Right lobe of liver (tissue), 6 donors: Measurements from ENCODE around the gene CPNE7. TPM values are rescaled to one million over a fixed set of nuclear protein-coding genes. Genes with fewer than 3 reads are reported as not detected.
"Not testable (repeated sequence)": the region's sequence is repeated elsewhere in the genome, so short reads cannot be mapped to it uniquely, and the experiment has no call there.

Source experiments
- ATAC-seq, 4 donors: fragments of 200-7000 bp; cut with Tn5 transposase; one replicate each; pipeline ENCODE4 v1.9.1; 2020; ENCODE audit warnings: mild to moderate bottlenecking in 4 of 4, moderate library complexity in 4 of 4
- DNase-seq, 3 donors: peaks; one replicate each; pipeline ENCODE4 v3.0.0-alpha.2; 2020
- H3K27ac ChIP-seq, 3 donors: fragments of 200-600 bp; one replicate each; pipeline ENCODE4 v1.8.0; 2022
- H3K27me3 ChIP-seq, 2 donors: fragments of 200-600 bp; one replicate each; pipeline ENCODE4 v1.8.0; 2022
- H3K36me3 ChIP-seq, 4 donors: fragments of 200-600 bp; sonication (generic) in 1 of 4; one replicate each; pipeline versions ENCODE4 v1.5.1 to v1.8.0; 2017 to 2022; ENCODE audit warnings: control low read depth in 1 of 4
- H3K4me1 ChIP-seq, 4 donors: fragments of 200-600 bp; sonication (generic) in 1 of 4; one replicate each; pipeline versions ENCODE4 v1.5.1 to v1.8.0; 2017 to 2022; ENCODE audit warnings: control low read depth in 1 of 4
- H3K4me3 ChIP-seq, 3 donors: fragments of 200-600 bp; one replicate each; pipeline ENCODE4 v1.8.0; 2022
- H3K9me3 ChIP-seq, 4 donors: fragments of 200-600 bp; sonication (generic) in 1 of 4; one replicate each; pipeline versions ENCODE4 v1.5.1 to v1.8.0; 2017 to 2022; ENCODE audit warnings: control low read depth in 1 of 4
- CTCF ChIP-seq, 4 donors: fragments of 200-600 bp in 3 of 4; fragments of 450-650 bp in 1 of 4; IDR thresholded peaks; one replicate each; pipeline versions ENCODE4 v1.5.1 to v1.8.0; 2016 to 2022; ENCODE audit warnings: antibody characterized with exemption in 4 of 4, mild to moderate bottlenecking in 2 of 4
- POLR2A ChIP-seq: fragments of 450-650 bp; IDR thresholded peaks from one replicate; pipeline ENCODE4 v1.6.1; 2017; ENCODE audit warnings: antibody characterized with exemption, mild to moderate bottlenecking
- WGBS: methylation state at CpG from one replicate; pipeline ENCODE4 v1.1.6; 2018; ENCODE audit warnings: low coverage, low lambda C conversion rate; ENCODE audit not compliant: insufficient coverage; ENCODE audit errors: missing lambda C conversion rate; 5-methylcytosine and 5-hydroxymethylcytosine counted together
- intact Hi-C, 2 donors: fragments of 100-400 bp; cut with DNase I; formaldehyde crosslinking; loops; one replicate each; pipeline versions ENCODE4 v1.11.2 to v1.14.1; 2022
- total RNA-seq, 6 experiments: library from RNA; depleted of rRNA in 2 of 6; stranded (reverse); fragments of >200 nt in 2 of 6; fragmentation: NEBNext Ultra II Directional in 3 of 6; extraction: Animal tissue kit (Norgen Biotek cat#: 25700) in 3 of 6; gene quantifications; one replicate each; pipeline versions ENCODE4 v1.1.0 to v1.2.4, GENCODE V29; 2016 to 2023
- donor health status: DM: no; HTN: yes; CAD: no.
- donor health status: DM: no; HTN: no; CAD: no.
- donor health status: DM: no; HTN: no; CAD: no.
- donor health status: DM: no; HTN: yes; CAD: no.
- donor health status: DM: no; HTN: yes; CAD: no.

The CPNE7 gene
- total RNA-seq, 6 experiments from 2014 or later: 0.33 to 3.7 (median 0.77) TPM

- TF ChIP-seq POLR2A (no peak), CTCF (IDR thresholded peaks at IDR 0.05) (no peak)
- Histone ChIP-seq H3K27me3 (no peaks in the 10 kb centered on the region), H3K9me3 (no peaks in the 10 kb centered on the region), H3K27ac (no peak overlapping the region), H3K4me1 (peaks cover 0 to 14% (median 0%) of the 10 kb centered on the region in 4 donors), H3K36me3 (peaks cover 0 to under 1% (median 0%) of the 10 kb centered on the region in 4 donors), H3K4me3 (no peak overlapping the region)
- DNase-seq (no peak), ATAC-seq (no peak)
- WGBS: 100% methylated on average over 1 of the region's 23 CpGs
- intact Hi-C loops: no loop called here
Observed at GRCh38 chr16:89569506-89570341, 5.8 kb upstream of the CPNE7 start.

GRCh38 chr16:89570342-89570923 lies 5.1 kb upstream of the CPNE7 start:
- intact Hi-C loops: no loop called here
- no peak for ATAC-seq

GRCh38 chr16:89570983-89571598 lies 4.5 kb upstream of the CPNE7 start:
- H3K27me3 ChIP-seq, DNase-seq, H3K27ac ChIP-seq, H3K4me3 ChIP-seq, H3K9me3 ChIP-seq, H3K36me3 ChIP-seq, ATAC-seq, intact Hi-C loops: not testable (repeated sequence)
- WGBS: 77% methylated on average over 15 of the region's 36 CpGs
- peaks cover 0 to 10% (median 0%) of the 10 kb centered on the region in 4 donors for H3K4me1 ChIP-seq

More at GRCh38 chr16:89570342-89570923, 5.1 kb upstream of the CPNE7 start:
- DNase-seq: no peak
- TF ChIP-seq POLR2A (no peak), CTCF (IDR thresholded peaks at IDR 0.05) (no peak)
- WGBS: 83% methylated on average over 11 of the region's 30 CpGs
- Histone ChIP-seq H3K27me3 (no peaks in the 10 kb centered on the region), H3K27ac (no peak overlapping the region), H3K4me3 (no peak overlapping the region), H3K4me1 (peaks cover 0 to 17% (median 0%) of the 10 kb centered on the region in 4 donors), H3K36me3 (no peaks in the 10 kb centered on the region), H3K9me3 (no peaks in the 10 kb centered on the region)

- no peak overlapping the region for H3K4me3 ChIP-seq
- 92% methylated on average over 2 of the region's 18 CpGs for WGBS
- no peak for ATAC-seq
- H3K36me3 ChIP-seq: no peaks in the 10 kb centered on the region
- intact Hi-C loops: no loop called here
- no peak for DNase-seq
- H3K9me3 ChIP-seq: no peaks in the 10 kb centered on the region
- peaks cover 0 to 10% (median 0%) of the 10 kb centered on the region in 4 donors for H3K4me1 ChIP-seq
- H3K27ac ChIP-seq: no peak overlapping the region
- TF ChIP-seq CTCF (IDR thresholded peaks at IDR 0.05) (no peak), POLR2A (no peak)
- H3K27me3 ChIP-seq: no peaks in the 10 kb centered on the region
Observed at GRCh38 chr16:89571636-89572035, 3.9 kb upstream of the CPNE7 start.

- Histone ChIP-seq H3K27ac (no peak overlapping the region), H3K4me1 (peaks cover 0 to 10% (median 0%) of the 10 kb centered on the region in 4 donors), H3K36me3 (no peaks in the 10 kb centered on the region), H3K27me3 (no peaks in the 10 kb centered on the region), H3K9me3 (no peaks in the 10 kb centered on the region), H3K4me3 (no peak overlapping the region)
- no peak for TF ChIP-seq CTCF (IDR thresholded peaks at IDR 0.05)
- TF ChIP-seq POLR2A: no peak
- WGBS: 60% methylated on average over 8 of the region's 14 CpGs
- DNase-seq (no peak), ATAC-seq (no peak)
- intact Hi-C loops: no loop called here
Observed at GRCh38 chr16:89572073-89572484, 3.5 kb upstream of the CPNE7 start.
